ENCODE measurements around the gene LACC1.

DNA sequence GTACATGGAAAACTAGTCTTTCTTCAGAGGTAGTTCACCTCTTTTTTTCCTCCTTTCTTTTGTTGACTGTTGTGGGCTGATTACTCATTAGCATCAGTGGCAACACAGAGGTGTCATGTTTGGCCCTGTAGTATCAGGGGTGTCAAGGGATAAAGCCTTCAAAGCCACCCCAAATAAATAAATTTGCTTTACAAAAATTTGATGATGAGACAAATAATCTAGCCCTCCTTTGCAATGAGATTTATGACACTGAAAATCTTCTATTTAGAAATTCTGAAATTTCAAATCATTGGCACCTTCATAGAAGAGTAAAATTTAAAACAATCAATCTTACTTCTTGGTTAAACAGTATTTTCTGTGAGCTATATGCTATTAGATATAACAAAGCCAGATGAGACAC is 1.9 kb downstream of the LACC1 start:
- TF ChIP-seq, protein P1, sequence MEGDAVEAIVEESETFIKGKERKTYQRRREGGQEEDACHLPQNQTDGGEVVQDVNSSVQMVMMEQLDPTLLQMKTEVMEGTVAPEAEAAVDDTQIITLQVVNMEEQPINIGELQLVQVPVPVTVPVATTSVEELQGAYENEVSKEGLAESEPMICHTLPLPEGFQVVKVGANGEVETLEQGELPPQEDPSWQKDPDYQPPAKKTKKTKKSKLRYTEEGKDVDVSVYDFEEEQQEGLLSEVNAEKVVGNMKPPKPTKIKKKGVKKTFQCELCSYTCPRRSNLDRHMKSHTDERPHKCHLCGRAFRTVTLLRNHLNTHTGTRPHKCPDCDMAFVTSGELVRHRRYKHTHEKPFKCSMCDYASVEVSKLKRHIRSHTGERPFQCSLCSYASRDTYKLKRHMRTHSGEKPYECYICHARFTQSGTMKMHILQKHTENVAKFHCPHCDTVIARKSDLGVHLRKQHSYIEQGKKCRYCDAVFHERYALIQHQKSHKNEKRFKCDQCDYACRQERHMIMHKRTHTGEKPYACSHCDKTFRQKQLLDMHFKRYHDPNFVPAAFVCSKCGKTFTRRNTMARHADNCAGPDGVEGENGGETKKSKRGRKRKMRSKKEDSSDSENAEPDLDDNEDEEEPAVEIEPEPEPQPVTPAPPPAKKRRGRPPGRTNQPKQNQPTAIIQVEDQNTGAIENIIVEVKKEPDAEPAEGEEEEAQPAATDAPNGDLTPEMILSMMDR (IDR thresholded peaks at IDR 0.05; ENCODE audit: low read length), result no peak
- TF ChIP-seq EZH2phosphoT487 (IDR thresholded peaks at IDR 0.05; ENCODE audit: low read length) (no peak), EZH2 (optimal IDR thresholded peaks at IDR 0.05; ENCODE audit: low read depth, low read length) (no peak)

Measured in MM.1S (cell line).